Left ventricle myocardium inferior (tissue), 1 donor: Measurements from ENCODE around the gene PTPN23. TPM values are rescaled to one million over a fixed set of nuclear protein-coding genes. Genes with fewer than 3 reads are reported as not detected.

Source experiments
- DNase-seq: peaks from one replicate; pipeline ENCODE4 v3.0.0-alpha.2; 2020
- H3K27ac ChIP-seq: fragments of 200-600 bp; replicated peaks from 2 replicates; pipeline ENCODE4 v1.8.0; 2021
- H3K27me3 ChIP-seq: fragments of 200-600 bp; 2 replicates; pipeline ENCODE4 v1.8.0; 2021; ENCODE audit warnings: low read depth
- H3K36me3 ChIP-seq: fragments of 200-600 bp; 2 replicates; pipeline ENCODE4 v1.8.0; 2021
- H3K4me1 ChIP-seq: fragments of 200-600 bp; 2 replicates; pipeline ENCODE4 v1.8.0; 2021
- H3K4me3 ChIP-seq: fragments of 200-600 bp; 2 replicates; pipeline ENCODE4 v1.8.0; 2021; ENCODE audit warnings: mild to moderate bottlenecking, moderate library complexity
- H3K9me3 ChIP-seq: fragments of 200-600 bp; replicated peaks from 2 replicates; pipeline ENCODE4 v1.8.0; 2021
- intact Hi-C: fragments of 100-400 bp; cut with micrococcal nuclease; formaldehyde crosslinking; loops from one replicate; pipeline ENCODE4 v1.11.0; 2022
- total RNA-seq: library from RNA; stranded (reverse); fragmentation: NEBNext Ultra II Directional; extraction: Animal tissue kit (Norgen Biotek cat#: 25700); gene quantifications from one replicate; pipeline ENCODE4 v1.2.1, GENCODE V29; 2021
- TF ChIP-seq, protein P1 (sequence below): fragments of 200-600 bp; IDR thresholded peaks from 2 replicates; pipeline ENCODE4 v1.8.0; 2021; ENCODE audit warnings: antibody characterized with exemption, mild to moderate bottlenecking, borderline replicate concordance
- donor health status: DM: no; HTN: yes; CAD: no; lungs with severe emphysema.

PTPN23 gene
- total RNA-seq, 1 donor from 2014 or later, result 20.0 TPM

GRCh38 chr3:47380026-47380600 is 708 bp upstream of the PTPN23 start:
- Histone ChIP-seq H3K36me3 (no peaks in the 10 kb centered on the region), H3K27me3 (no peaks in the 10 kb centered on the region), H3K9me3 (no peaks in the 10 kb centered on the region), H3K4me1 (peaks cover 47% of the 10 kb centered on the region), H3K4me3 (peak overlapping the region; percentile 92), H3K27ac (peak overlapping the region; percentile 96)
- no peak for DNase-seq
- intact Hi-C loops, result no loop called here
- TF ChIP-seq, protein P1, sequence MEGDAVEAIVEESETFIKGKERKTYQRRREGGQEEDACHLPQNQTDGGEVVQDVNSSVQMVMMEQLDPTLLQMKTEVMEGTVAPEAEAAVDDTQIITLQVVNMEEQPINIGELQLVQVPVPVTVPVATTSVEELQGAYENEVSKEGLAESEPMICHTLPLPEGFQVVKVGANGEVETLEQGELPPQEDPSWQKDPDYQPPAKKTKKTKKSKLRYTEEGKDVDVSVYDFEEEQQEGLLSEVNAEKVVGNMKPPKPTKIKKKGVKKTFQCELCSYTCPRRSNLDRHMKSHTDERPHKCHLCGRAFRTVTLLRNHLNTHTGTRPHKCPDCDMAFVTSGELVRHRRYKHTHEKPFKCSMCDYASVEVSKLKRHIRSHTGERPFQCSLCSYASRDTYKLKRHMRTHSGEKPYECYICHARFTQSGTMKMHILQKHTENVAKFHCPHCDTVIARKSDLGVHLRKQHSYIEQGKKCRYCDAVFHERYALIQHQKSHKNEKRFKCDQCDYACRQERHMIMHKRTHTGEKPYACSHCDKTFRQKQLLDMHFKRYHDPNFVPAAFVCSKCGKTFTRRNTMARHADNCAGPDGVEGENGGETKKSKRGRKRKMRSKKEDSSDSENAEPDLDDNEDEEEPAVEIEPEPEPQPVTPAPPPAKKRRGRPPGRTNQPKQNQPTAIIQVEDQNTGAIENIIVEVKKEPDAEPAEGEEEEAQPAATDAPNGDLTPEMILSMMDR, result no peak

- Histone ChIP-seq H3K27me3 (no peaks in the 10 kb centered on the region), H3K4me1 (peaks cover 61% of the 10 kb centered on the region), H3K27ac (peak overlapping the region; percentile 96), H3K36me3 (no peaks in the 10 kb centered on the region), H3K4me3 (peak overlapping the region; percentile 92), H3K9me3 (no peaks in the 10 kb centered on the region)
- intact Hi-C loops, result no loop called here
- peak; percentile 86 for DNase-seq
- TF ChIP-seq, protein P1, result no peak
Measured at GRCh38 chr3:47381317-47382157, 716 bp downstream of the PTPN23 start.

DNA sequence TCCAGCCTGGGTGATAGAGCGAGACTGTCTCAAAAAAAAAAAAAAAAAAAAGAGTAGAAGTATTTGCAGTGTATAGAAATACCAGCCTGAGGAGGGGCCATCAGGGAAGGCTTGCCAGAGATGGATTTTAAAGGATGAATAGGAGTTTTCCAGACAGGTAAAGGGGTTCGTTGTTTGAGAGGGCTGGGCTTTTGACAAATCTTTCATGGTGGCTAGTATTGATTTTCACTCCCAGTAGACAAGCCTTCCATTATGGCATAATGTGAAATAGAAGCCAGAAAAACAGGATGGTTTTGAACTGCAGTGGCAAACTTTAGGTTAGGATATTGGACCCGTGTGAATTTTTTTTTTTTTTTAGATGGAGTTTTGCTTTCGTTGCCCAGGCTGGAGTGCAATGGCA is 3.6 kb downstream of the PTPN23 start:
- Histone ChIP-seq H3K4me1 (peaks cover 69% of the 10 kb centered on the region), H3K36me3 (peaks cover 9% of the 10 kb centered on the region), H3K27ac (no peak overlapping the region), H3K9me3 (no peaks in the 10 kb centered on the region), H3K27me3 (no peaks in the 10 kb centered on the region), H3K4me3 (no peak overlapping the region)
- DNase-seq, result no peak
- intact Hi-C loops, result no loop called here
- TF ChIP-seq, protein P1, result no peak

DNA sequence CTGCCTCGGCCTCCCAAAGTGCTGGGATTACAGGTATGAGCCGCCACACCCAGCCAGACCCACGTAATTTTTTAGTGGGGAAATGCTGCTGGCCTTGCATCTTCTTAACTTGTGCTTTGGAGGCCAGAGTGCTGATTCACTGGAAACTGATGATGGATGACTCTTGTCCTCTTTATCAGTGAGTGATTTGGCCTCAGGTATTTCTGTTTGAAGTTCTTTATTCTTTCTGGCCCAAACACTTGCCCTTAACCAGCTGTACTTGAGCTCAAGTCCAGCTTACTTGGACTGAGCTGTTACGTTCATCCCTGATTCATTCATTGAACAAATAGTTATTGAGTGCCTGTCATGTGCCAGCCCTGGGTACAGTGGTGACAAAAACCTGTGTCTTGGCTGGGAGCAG is 4.2 kb downstream of the PTPN23 start:
- DNase-seq, result no peak
- Histone ChIP-seq H3K9me3 (no peaks in the 10 kb centered on the region), H3K4me3 (no peak overlapping the region), H3K27ac (no peak overlapping the region), H3K36me3 (peaks cover 10% of the 10 kb centered on the region), H3K27me3 (no peaks in the 10 kb centered on the region), H3K4me1 (peaks cover 64% of the 10 kb centered on the region)
- intact Hi-C loops, result no loop called here
- TF ChIP-seq, protein P1, result no peak

GRCh38 chr3:47385796-47386195 is 5.0 kb downstream of the PTPN23 start:
- H3K4me1 ChIP-seq, result peaks cover 57% of the 10 kb centered on the region
- H3K4me3 ChIP-seq, result no peak overlapping the region
- DNase-seq, result no peak
- no peak overlapping the region for H3K27ac ChIP-seq
- H3K27me3 ChIP-seq, result no peaks in the 10 kb centered on the region
- H3K36me3 ChIP-seq, result peaks cover 10% of the 10 kb centered on the region
- intact Hi-C loops, result no loop called here
- H3K9me3 ChIP-seq, result no peaks in the 10 kb centered on the region
- TF ChIP-seq, protein P1, result no peak
